ENCODE measurements around the gene ARHGEF19.

GRCh38 chr1:16165073-16165364 is 47.4 kb downstream of the ARHGEF19 start:
- TF ChIP-seq POLR2AphosphoS5 (IDR thresholded peaks at IDR 0.05; ENCODE audit: insufficient read depth in 1 of 2, low read depth in 1 of 2) (no peak), CTCF (IDR thresholded peaks at IDR 0.05) (no peak)

Data from vagina (tissue), 2 donors.